Keratinocyte (primary cell): ENCODE data around the gene ZCCHC3.

ENCODE experiments used
- CTCF ChIP-seq, 3 experiments: IDR thresholded peaks in 1 of 3; conservative IDR thresholded peaks in 1 of 3; optimal IDR thresholded peaks in 1 of 3; 2 replicates in 2 of 3; 3 replicates in 1 of 3; pipeline versions ENCODE3 to v1.5.1; 2011; ENCODE audit warnings: low read length in 3 of 3, mild to moderate bottlenecking in 3 of 3, moderate library complexity in 2 of 3, control low read depth in 1 of 3, inconsistent platforms in 1 of 3; ENCODE audit not compliant: insufficient read depth in 2 of 3; ENCODE audit errors: extremely low read depth in 1 of 3
- EZH2 ChIP-seq: IDR thresholded peaks from one replicate; pipeline ENCODE4 v1.6.1; 2012; ENCODE audit warnings: inconsistent platforms, mild to moderate bottlenecking, low read length, moderate library complexity

GRCh38 chr20:257419-257818 lies 40.0 kb upstream of the ZCCHC3 start, which contains the start of gene DEFB132:
- TF ChIP-seq CTCF (optimal IDR thresholded peaks at IDR 0.05 in 1 of 3, IDR thresholded peaks at IDR 0.05 in 1 of 3, conservative IDR thresholded peaks at IDR 0.05 in 1 of 3; ENCODE audit: extremely low read depth in 1 of 3, insufficient read depth in 2 of 3, low read length in 3 of 3) (no peak), EZH2 (no peak)
